Aorta (tissue), 5 donors: ENCODE measurements around the gene PPP3CB. TPM values are rescaled to one million over a fixed set of nuclear protein-coding genes. Genes with fewer than 3 reads are reported as not detected.

Source experiments
- ATAC-seq: fragments of 200-7000 bp; cut with Tn5 transposase; one replicate; pipeline ENCODE4 v1.9.1; 2022; ENCODE audit warnings: moderate library complexity; ENCODE audit not compliant: low FRiP score
- DNase-seq, 2 donors: peaks; one replicate each; pipeline ENCODE4 v3.0.0-alpha.2; 2020
- H3K27ac ChIP-seq, 2 donors: one replicate each; pipeline ENCODE4 v1.5.1; 2013; ENCODE audit warnings: low read length in 2 of 2, mild to moderate bottlenecking in 2 of 2, moderate library complexity in 2 of 2, control low read depth in 1 of 2, inconsistent platforms in 1 of 2, low read depth in 1 of 2
- H3K27me3 ChIP-seq, 2 donors: one replicate each; pipeline ENCODE4 v1.6.1; 2013; ENCODE audit warnings: control low read depth in 1 of 2, low read length in 1 of 2, mild to moderate bottlenecking in 1 of 2, moderate library complexity in 1 of 2; ENCODE audit not compliant: insufficient read depth in 2 of 2, control insufficient read depth in 1 of 2
- H3K36me3 ChIP-seq, 2 donors: one replicate each; pipeline ENCODE4 v1.6.1; 2013; ENCODE audit warnings: control low read depth in 1 of 2, low read length in 1 of 2, mild to moderate bottlenecking in 1 of 2; ENCODE audit not compliant: insufficient read depth in 2 of 2, control insufficient read depth in 1 of 2
- H3K4me1 ChIP-seq, 2 donors: one replicate each; pipeline ENCODE4 v1.6.1; 2013; ENCODE audit warnings: low read length in 2 of 2, control low read depth in 1 of 2, mild to moderate bottlenecking in 1 of 2, moderate library complexity in 1 of 2; ENCODE audit not compliant: insufficient read depth in 2 of 2, control insufficient read depth in 1 of 2
- H3K4me3 ChIP-seq, 2 donors: one replicate each; pipeline ENCODE4 v1.5.1; 2013; ENCODE audit warnings: low read length in 2 of 2, control low read depth in 1 of 2, mild to moderate bottlenecking in 1 of 2
- H3K9me3 ChIP-seq: one replicate; pipeline ENCODE4 v1.6.1; 2013; ENCODE audit warnings: mild to moderate bottlenecking, low read length; ENCODE audit not compliant: control insufficient read depth
- WGBS, 2 donors: extraction: QIAGEN DNeasy Blood & Tissue Kit; methylation state at CpG; one replicate each; pipeline ENCODE4 v1.1.7; 2013; 5-methylcytosine and 5-hydroxymethylcytosine counted together
- intact Hi-C, 2 donors: fragments of 100-400 bp; cut with DNase I; formaldehyde crosslinking; loops; one replicate each; pipeline versions ENCODE4 v1.14.2 to v1.15.0; 2022
- polyA plus RNA-seq, 2 donors: library from polyadenylated mRNA; stranded (reverse); fragments of 200-250 nt; gene quantifications; one replicate each; pipeline ENCODE4 v1.2.3, GENCODE V29; 2013
- total RNA-seq, 2 donors: library from RNA; stranded (reverse); fragmentation: NEBNext Ultra II Directional; extraction: Animal tissue kit (Norgen Biotek cat#: 25700); gene quantifications; one replicate each; pipeline ENCODE4 v1.2.1, GENCODE V29; 2021
- donor health status: healthy with polysubstance abuse.
- donor health status: Bipolar disorder and iron deficiency.
- donor health status: DM: no; HTN: no; CAD: no.
- donor health status: DM: no; HTN: no; CAD: no.
- donor health status: DM: yes; HTN: yes; CAD: no.

Gene PPP3CB
- total and polyA plus RNA-seq, 4 donors: 39.7 to 65.6 (median 53.5) TPM

GRCh38 chr10:73467206-73467605 lies 28.6 kb downstream of the PPP3CB start:
- H3K27me3 ChIP-seq: no peaks in the 10 kb centered on the region
- no peak overlapping the region for H3K27ac ChIP-seq
- WGBS, 2 donors: 82 to 91% methylated on average over 2 of the region's 2 CpGs
- H3K36me3 ChIP-seq: peaks cover 0 to 7% of the 10 kb centered on the region in 2 donors
- DNase-seq (no peak), ATAC-seq (no peak)
- intact Hi-C loops: no loop called here
- H3K4me1 ChIP-seq: peaks cover 1 to 5% of the 10 kb centered on the region in 2 donors
- H3K9me3 ChIP-seq: no peaks in the 10 kb centered on the region
- H3K4me3 ChIP-seq: no peak overlapping the region

GRCh38 chr10:73465978-73466726 lies 29.7 kb downstream of the PPP3CB start:
- intact Hi-C loops: no loop called here
- H3K27ac ChIP-seq: no peak overlapping the region
- 73 to 81% methylated on average over 2 of the region's 2 CpGs for WGBS, 2 donors
- H3K4me3 ChIP-seq: no peak overlapping the region
- no peak for ATAC-seq
- H3K4me1 ChIP-seq: peaks cover 1 to 5% of the 10 kb centered on the region in 2 donors
- H3K36me3 ChIP-seq: peaks cover 0 to 7% of the 10 kb centered on the region in 2 donors
- DNase-seq: no peak
- no peaks in the 10 kb centered on the region for H3K27me3 ChIP-seq
- H3K9me3 ChIP-seq: no peaks in the 10 kb centered on the region

GRCh38 chr10:73460897-73461296 lies 34.9 kb downstream of the PPP3CB start:
- no peaks in the 10 kb centered on the region for H3K9me3 ChIP-seq
- intact Hi-C loops: no loop called here
- H3K36me3 ChIP-seq: peaks cover 0 to 5% of the 10 kb centered on the region in 2 donors
- no peak for ATAC-seq
- H3K4me3 ChIP-seq: no peak overlapping the region
- WGBS, 2 donors: 94 to 98% methylated on average over 4 of the region's 4 CpGs
- DNase-seq: no peak
- peaks cover 0 to 1% of the 10 kb centered on the region in 2 donors for H3K4me1 ChIP-seq
- H3K27ac ChIP-seq: no peak overlapping the region
- no peaks in the 10 kb centered on the region for H3K27me3 ChIP-seq

GRCh38 chr10:73459683-73460314 lies 36.0 kb downstream of the PPP3CB start:
- intact Hi-C loops: no loop called here
- H3K4me3 ChIP-seq: no peak overlapping the region
- WGBS, 2 donors: 75 to 77% methylated on average over 6 of the region's 6 CpGs
- no peak for ATAC-seq
- no peak overlapping the region for H3K27ac ChIP-seq
- H3K36me3 ChIP-seq: no peaks in the 10 kb centered on the region
- H3K27me3 ChIP-seq: no peaks in the 10 kb centered on the region
- no peaks in the 10 kb centered on the region for H3K9me3 ChIP-seq
- DNase-seq: no peak
- H3K4me1 ChIP-seq: peaks cover 0 to 1% of the 10 kb centered on the region in 2 donors

GRCh38 chr10:73456187-73456890 lies 39.5 kb downstream of the PPP3CB start:
- H3K27ac ChIP-seq: no peak overlapping the region
- no peaks in the 10 kb centered on the region for H3K27me3 ChIP-seq
- H3K4me3 ChIP-seq: no peak overlapping the region
- H3K4me1 ChIP-seq: no peaks in the 10 kb centered on the region
- H3K36me3 ChIP-seq: peaks cover 0 to 2% of the 10 kb centered on the region in 2 donors
- ATAC-seq: no peak
- intact Hi-C loops: no loop called here
- no peaks in the 10 kb centered on the region for H3K9me3 ChIP-seq
- DNase-seq: no peak
- WGBS, 2 donors: 89 to 92% methylated on average over 2 of the region's 2 CpGs

GRCh38 chr10:73449113-73449512 lies 46.7 kb downstream of the PPP3CB start:
- DNase-seq (no peak), ATAC-seq (no peak)
- Histone ChIP-seq H3K4me3 (no peak overlapping the region), H3K36me3 (peaks cover 0 to 2% of the 10 kb centered on the region in 2 donors), H3K4me1 (no peaks in the 10 kb centered on the region), H3K9me3 (no peaks in the 10 kb centered on the region), H3K27ac (no peak overlapping the region), H3K27me3 (no peaks in the 10 kb centered on the region)
- 71 to 74% methylated on average over 1 of the region's 1 CpG for WGBS, 2 donors
- intact Hi-C loops: no loop called here

GRCh38 chr10:73448384-73448783 lies 47.4 kb downstream of the PPP3CB start:
- intact Hi-C loops: no loop called here
- no peaks in the 10 kb centered on the region for H3K4me1 ChIP-seq
- ATAC-seq (no peak), DNase-seq (no peak)
- H3K9me3 ChIP-seq: no peaks in the 10 kb centered on the region
- H3K36me3 ChIP-seq: peaks cover 0 to 2% of the 10 kb centered on the region in 2 donors
- WGBS, 2 donors: 9 to 14% methylated on average over 1 of the region's 1 CpG
- no peak overlapping the region for H3K27ac ChIP-seq
- no peaks in the 10 kb centered on the region for H3K27me3 ChIP-seq
- H3K4me3 ChIP-seq: no peak overlapping the region

- intact Hi-C loops: no loop called here
- no peaks in the 10 kb centered on the region for H3K36me3 ChIP-seq
- H3K9me3 ChIP-seq: no peaks in the 10 kb centered on the region
- DNase-seq (no peak), ATAC-seq (no peak)
- no peak overlapping the region for H3K4me3 ChIP-seq
- H3K27ac ChIP-seq: no peak overlapping the region
- H3K4me1 ChIP-seq: no peaks in the 10 kb centered on the region
- no peaks in the 10 kb centered on the region for H3K27me3 ChIP-seq
Observed at GRCh38 chr10:73446926-73447325, 48.9 kb downstream of the PPP3CB start.
